SH-SY5Y (cell line): Measurements from ENCODE around the gene LRP8.

Experiments
- GATA2 ChIP-seq: IDR thresholded peaks from 2 replicates; pipeline ENCODE4 v1.6.1; 2011; ENCODE audit warnings: mild to moderate bottlenecking, low read depth, low read length
- GATA3 ChIP-seq: IDR thresholded peaks from 2 replicates; pipeline ENCODE4 v1.6.1; 2011; ENCODE audit warnings: low read depth, mild to moderate bottlenecking, low read length, moderate library complexity

- TF ChIP-seq GATA2 (no peak), GATA3 (no peak)
These were observed 13.0 kb upstream of the LRP8 start for GRCh38 chr1:53340660-53341520.
